Activated T-cell treated with anti-CD3 and anti-CD28 coated beads for 48 hours (primary cell): Measurements from ENCODE around the gene ADGRL1.
A peak's percentile ranks its signal among the peaks of the same experiment; 100 is the strongest.

Experiments used
- DNase-seq: peaks from one replicate; pipeline ENCODE4 v3.0.0-alpha.2; 2020; ENCODE audit warnings: low read depth

ADGRL1 gene

GRCh38 chr19:14138576-14139265 lies 67.2 kb downstream of the ADGRL1 start:
- no peak for DNase-seq

GRCh38 chr19:14136509-14137281 lies 69.3 kb downstream of the ADGRL1 start, which contains the start of gene ASF1B:
Gene ASF1B, minus strand, starts transcription at chr19:14136589. Its CDS starts 133 bp downstream, at chr19:14136456.
- DNase-seq = peak; percentile 98

GRCh38 chr19:14135985-14136508 lies 69.9 kb downstream of the ADGRL1 start:
- DNase-seq = no peak

- no peak for DNase-seq
Observed at GRCh38 chr19:14135355-14135754, 70.6 kb downstream of the ADGRL1 start.

GRCh38 chr19:14127929-14128509 lies 78.0 kb downstream of the ADGRL1 start:
- no peak for DNase-seq

- DNase-seq = no peak
Observed at GRCh38 chr19:14127176-14127575, 78.8 kb downstream of the ADGRL1 start.

- no peak for DNase-seq
Observed at GRCh38 chr19:14122924-14123323, 83.0 kb downstream of the ADGRL1 start.

GRCh38 chr19:14120497-14120780 lies 85.5 kb downstream of the ADGRL1 start:
- no peak for DNase-seq

- DNase-seq = no peak
Observed at GRCh38 chr19:14119644-14120496, 86.1 kb downstream of the ADGRL1 start.

GRCh38 chr19:14119146-14119545 lies 86.8 kb downstream of the ADGRL1 start:
- no peak for DNase-seq

GRCh38 chr19:14118165-14119051 lies 87.6 kb downstream of the ADGRL1 start:
- no peak for DNase-seq

- DNase-seq = peak; percentile 99
Observed at GRCh38 chr19:14117668-14118164, 88.3 kb downstream of the ADGRL1 start, which contains the start of gene PRKACA. Gene PRKACA, minus strand, starts transcription at chr19:14117762. Its CDS starts 215 bp downstream, at chr19:14117547.

GRCh38 chr19:14116918-14117578 lies 88.9 kb downstream of the ADGRL1 start:
- DNase-seq = no peak

- DNase-seq = no peak
Observed at GRCh38 chr19:14116525-14116917, 89.4 kb downstream of the ADGRL1 start.

- DNase-seq = no peak
Observed at GRCh38 chr19:14115756-14116155, 90.2 kb downstream of the ADGRL1 start.

GRCh38 chr19:14114854-14115253 lies 91.1 kb downstream of the ADGRL1 start:
- DNase-seq = peak; percentile 53

GRCh38 chr19:14114439-14114838 lies 91.5 kb downstream of the ADGRL1 start:
- no peak for DNase-seq

GRCh38 chr19:14113762-14114414 lies 92.1 kb downstream of the ADGRL1 start:
- DNase-seq = peak; percentile 62

- no peak for DNase-seq
Observed at GRCh38 chr19:14112809-14113385, 93.1 kb downstream of the ADGRL1 start.
